IgD-negative memory B cell (primary cell): ENCODE data around the gene NME3. TPM values are rescaled to one million over a fixed set of nuclear protein-coding genes. Genes with fewer than 3 reads are reported as not detected.
A peak's percentile ranks its signal among the peaks of the same experiment; 100 is the strongest.

Experiments
- H3K27ac Mint-ChIP-seq, 3 donors: one replicate each; pipeline ENCODE4 v1.8.0; 2020 to 2022; ENCODE audit warnings: mild to moderate bottlenecking in 3 of 3, mixed read lengths in 3 of 3, moderate library complexity in 1 of 3
- H3K27me3 Mint-ChIP-seq: one replicate; pipeline ENCODE4 v1.8.0; 2021; ENCODE audit warnings: mixed read lengths
- H3K36me3 Mint-ChIP-seq: one replicate; pipeline ENCODE4 v1.8.0; 2020; ENCODE audit warnings: mild to moderate bottlenecking, mixed read lengths
- H3K4me1 Mint-ChIP-seq, 3 donors: one replicate each; pipeline ENCODE4 v1.8.0; 2020 to 2022; ENCODE audit warnings: mixed read lengths in 3 of 3, mild to moderate bottlenecking in 1 of 3
- H3K4me3 Mint-ChIP-seq, 4 donors: one replicate each; pipeline ENCODE4 v1.8.0; 2020 to 2022; ENCODE audit warnings: mild to moderate bottlenecking in 4 of 4, mixed read lengths in 4 of 4, moderate library complexity in 3 of 4
- H3K9me3 Mint-ChIP-seq, 3 donors: one replicate each; pipeline ENCODE4 v1.8.0; 2020 to 2021; ENCODE audit warnings: mixed read lengths in 3 of 3, mild to moderate bottlenecking in 1 of 3
- polyA plus RNA-seq: library from polyadenylated mRNA; unstranded; fragments of 300-500 nt; fragmentation: Illumina TruSeq; gene quantifications from one replicate; pipeline ENCODE4 v1.2.3, GENCODE V29; 2021

The NME3 gene
- polyA plus RNA-seq, 1 donor from 2014 or later: 66.1 TPM

- peaks cover 12 to 23% (median 19%) of the 10 kb centered on the region in 3 donors for H3K4me1 Mint-ChIP-seq
- H3K27ac Mint-ChIP-seq: peak overlapping the region; percentile 51 to 90 (median 80)
- H3K9me3 Mint-ChIP-seq: peaks cover 0 to 1% (median 0%) of the 10 kb centered on the region in 3 donors
- no peaks in the 10 kb centered on the region for H3K27me3 Mint-ChIP-seq
- H3K36me3 Mint-ChIP-seq: peaks cover 5% of the 10 kb centered on the region
- peak overlapping the region in 1 of 4 donors; percentile 34 for H3K4me3 Mint-ChIP-seq
Measured at GRCh38 chr16:1726661-1727502, 44.5 kb downstream of the NME3 start.

- Mint-ChIP-seq H3K27ac (no peak overlapping the region), H3K4me1 (peaks cover 23 to 31% (median 31%) of the 10 kb centered on the region in 3 donors), H3K27me3 (no peaks in the 10 kb centered on the region), H3K4me3 (no peak overlapping the region), H3K9me3 (peaks cover 0 to 1% (median 0%) of the 10 kb centered on the region in 3 donors), H3K36me3 (peaks cover 7% of the 10 kb centered on the region)
Measured at GRCh38 chr16:1724491-1724890, 46.9 kb downstream of the NME3 start.

GRCh38 chr16:1723450-1724147, 47.7 kb downstream of the NME3 start:
- Mint-ChIP-seq H3K4me3 (peak overlapping the region in 3 of 4 donors; percentile 42 to 78 (median 76)), H3K36me3 (peaks cover 7% of the 10 kb centered on the region), H3K27me3 (no peaks in the 10 kb centered on the region), H3K4me1 (peaks cover 32 to 38% (median 38%) of the 10 kb centered on the region in 3 donors), H3K9me3 (no peaks in the 10 kb centered on the region), H3K27ac (peak overlapping the region; percentile 85 to 92 (median 86))

- Mint-ChIP-seq H3K27me3 (no peaks in the 10 kb centered on the region), H3K36me3 (peaks cover 2% of the 10 kb centered on the region), H3K27ac (peak overlapping the region; percentile 46 to 85 (median 76)), H3K4me1 (peaks cover 37 to 42% (median 38%) of the 10 kb centered on the region in 3 donors), H3K9me3 (no peaks in the 10 kb centered on the region), H3K4me3 (peak overlapping the region in 1 of 4 donors; percentile 70)
Measured at GRCh38 chr16:1721372-1721771, 50.0 kb downstream of the NME3 start.

Other genes with a start within 250 kb of the NME3 start
- 2.9 TPM for gene TMEM204, start 237.9 kb downstream of the NME3 start, polyA plus RNA-seq
- gene IFT140, start 159.5 kb downstream of the NME3 start, polyA plus RNA-seq: 3.1 TPM
- gene CRAMP1, start 159.2 kb downstream of the NME3 start, polyA plus RNA-seq: 4.2 TPM
- gene JPT2, start 93.3 kb downstream of the NME3 start, polyA plus RNA-seq: 10.8 TPM
- 5.9 TPM for gene MAPK8IP3, start 65.3 kb downstream of the NME3 start, polyA plus RNA-seq
- gene EME2, start 1.3 kb upstream of the NME3 start, polyA plus RNA-seq: 1.5 TPM
- gene MRPS34, start 1.6 kb upstream of the NME3 start, polyA plus RNA-seq: 156 TPM
- 55.2 TPM for gene SPSB3, start 11.0 kb upstream of the NME3 start, polyA plus RNA-seq
- 76.9 TPM for gene NUBP2, start 11.4 kb upstream of the NME3 start, polyA plus RNA-seq
- not detected for gene IGFALS, start 22.2 kb upstream of the NME3 start, polyA plus RNA-seq
- 31.6 TPM for gene HAGH, start 55.3 kb upstream of the NME3 start, polyA plus RNA-seq
- 19.0 TPM for gene FAHD1, start 55.7 kb upstream of the NME3 start, polyA plus RNA-seq
- gene MEIOB, start 100.6 kb upstream of the NME3 start, polyA plus RNA-seq: not detected
- gene HS3ST6, start 146.9 kb upstream of the NME3 start, polyA plus RNA-seq: not detected
- 17.2 TPM for gene MSRB1, start 171.7 kb upstream of the NME3 start, polyA plus RNA-seq
- not detected for gene RPL3L, start 183.1 kb upstream of the NME3 start, polyA plus RNA-seq
- 204 TPM for gene NDUFB10, start 188.0 kb upstream of the NME3 start, polyA plus RNA-seq
- gene RPS2, start 193.3 kb upstream of the NME3 start, polyA plus RNA-seq: 6,339 TPM
- gene RNF151, start 195.3 kb upstream of the NME3 start, polyA plus RNA-seq: not detected
- gene TBL3, start 200.5 kb upstream of the NME3 start, polyA plus RNA-seq: 52.0 TPM
- not detected for gene NOXO1, start 209.9 kb upstream of the NME3 start, polyA plus RNA-seq
- gene GFER, start 212.7 kb upstream of the NME3 start, polyA plus RNA-seq: 39.0 TPM
- 4.9 TPM for gene SYNGR3, start 218.4 kb upstream of the NME3 start, polyA plus RNA-seq
- gene ZNF598, start 238.3 kb upstream of the NME3 start, polyA plus RNA-seq: 11.0 TPM
- not detected for gene NPW, start 248.2 kb upstream of the NME3 start, polyA plus RNA-seq